Kidney epithelial cell (primary cell): ENCODE data around the gene LYZL1. TPM values are rescaled to one million over a fixed set of nuclear protein-coding genes. Genes with fewer than 3 reads are reported as not detected.
A peak's percentile ranks its signal among the peaks of the same experiment; 100 is the strongest.
"Not testable (repeated sequence)": the region's sequence is repeated elsewhere in the genome, so short reads cannot be mapped to it uniquely, and the experiment has no call there.

Experiments used
- DNase-seq: peaks from one replicate; pipeline ENCODE4 v3.0.0-alpha.2; 2010; ENCODE audit warnings: low read depth
- H3K27me3 ChIP-seq: 2 replicates; pipeline ENCODE4 v1.6.0; 2011; ENCODE audit warnings: low read length; ENCODE audit not compliant: control insufficient read depth, insufficient read depth
- H3K36me3 ChIP-seq: 2 replicates; pipeline ENCODE4 v1.5.1; 2011; ENCODE audit warnings: low read length; ENCODE audit not compliant: control insufficient read depth, insufficient read depth
- H3K4me3 ChIP-seq: 2 replicates; pipeline ENCODE4 v1.5.1; 2011; ENCODE audit warnings: low read depth, mild to moderate bottlenecking, control low read depth, low read length
- CTCF ChIP-seq: IDR thresholded peaks from 2 replicates; pipeline ENCODE4 v1.5.1; 2011; ENCODE audit warnings: mild to moderate bottlenecking, moderate library complexity, low read length, control low read depth, inconsistent platforms; ENCODE audit not compliant: insufficient read depth, poor library complexity, severe bottlenecking
- total RNA-seq: library from RNA; depleted of rRNA; stranded (reverse); fragments of >200 nt; gene quantifications from 2 replicates; pipeline ENCODE4 v1.2.3, GENCODE V29; 2015

LYZL1 gene
- total RNA-seq, 1 donor from 2014 or later = not detected

- no peaks in the 10 kb centered on the region for H3K36me3 ChIP-seq
- H3K4me3 ChIP-seq = no peak overlapping the region
- H3K27me3 ChIP-seq = no peaks in the 10 kb centered on the region
- no peak for TF ChIP-seq CTCF
- no peak for DNase-seq
Observed at GRCh38 chr10:29355411-29355991, 66.6 kb downstream of the LYZL1 start.

- no peak for TF ChIP-seq CTCF
- no peak overlapping the region for H3K4me3 ChIP-seq
- no peaks in the 10 kb centered on the region for H3K36me3 ChIP-seq
- no peaks in the 10 kb centered on the region for H3K27me3 ChIP-seq
- peak; percentile 63 for DNase-seq
Observed at GRCh38 chr10:29356931-29357330, 68.1 kb downstream of the LYZL1 start.

- TF ChIP-seq CTCF = no peak
- H3K4me3 ChIP-seq = no peak overlapping the region
- no peak for DNase-seq
- no peaks in the 10 kb centered on the region for H3K36me3 ChIP-seq
- H3K27me3 ChIP-seq = no peaks in the 10 kb centered on the region
Observed at GRCh38 chr10:29358010-29358616, 69.2 kb downstream of the LYZL1 start.

- H3K27me3 ChIP-seq, H3K4me3 ChIP-seq, H3K36me3 ChIP-seq, DNase-seq: not testable (repeated sequence)
Observed at GRCh38 chr10:29360215-29360853, 71.5 kb downstream of the LYZL1 start.
